Endothelial cell of hepatic sinusoid (primary cell): ENCODE measurements around the gene HEG1.

ENCODE experiments used
- in situ Hi-C: cut with HindIII; loops from 2 replicates; pipeline ENCODE4 v1.10.0; 2017; ENCODE audit warnings: low sequenced_read_pairs

Gene HEG1

DNA sequence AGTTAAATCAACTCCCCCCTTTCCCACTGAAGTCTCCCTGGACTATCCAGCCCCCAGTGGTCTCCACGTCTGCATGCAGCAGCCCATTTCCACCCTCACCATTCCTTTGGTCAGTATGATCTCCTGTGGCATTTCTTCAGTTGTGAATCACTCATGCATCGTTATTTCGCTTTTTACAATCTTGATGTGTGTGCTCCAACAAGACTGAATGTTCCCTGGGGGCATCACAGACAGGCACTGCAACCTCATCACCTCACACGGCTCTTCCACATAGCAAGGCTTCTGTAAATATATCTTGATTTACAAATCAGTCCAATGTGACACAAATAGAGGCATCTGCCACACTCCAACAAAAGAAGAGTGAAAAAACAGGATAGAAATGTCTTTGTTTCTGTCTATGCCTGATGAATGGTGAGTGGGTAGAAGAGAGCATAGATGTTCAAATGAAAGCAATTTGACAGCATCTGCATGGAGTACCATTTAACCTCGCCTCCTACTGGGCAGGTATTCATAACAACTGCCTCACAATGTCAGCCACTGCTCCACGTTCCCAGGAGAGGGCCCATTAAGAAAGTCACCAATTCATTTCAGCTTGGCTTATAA is 5.2 kb downstream of the HEG1 start:
- in situ Hi-C loops, result no loop called here

- in situ Hi-C loops, result no loop called here
Observed at GRCh38 chr3:125048282-125048681, 7.5 kb downstream of the HEG1 start.

GRCh38 chr3:125045965-125046364 is 9.8 kb downstream of the HEG1 start:
- in situ Hi-C loops, result no loop called here

DNA sequence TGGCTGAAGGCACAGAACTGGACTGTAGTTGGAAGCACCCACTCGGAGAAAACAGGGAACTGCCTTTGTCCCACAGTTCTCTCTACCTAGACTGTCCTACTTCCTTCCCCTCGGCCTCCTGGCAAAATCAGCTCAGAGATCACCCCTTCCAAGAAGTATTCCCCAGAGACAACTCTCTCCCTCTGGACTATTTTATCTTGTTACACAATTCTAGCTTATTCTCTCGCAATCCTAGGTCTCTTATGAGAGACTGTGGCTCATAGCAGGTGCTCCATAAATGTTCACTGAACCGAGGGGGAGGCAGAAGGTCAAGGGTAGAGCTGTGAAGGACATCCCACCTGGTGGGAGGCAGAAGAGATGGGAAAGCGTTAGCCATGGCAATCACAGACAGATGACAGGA is 10.6 kb downstream of the HEG1 start:
- in situ Hi-C loops, result no loop called here

GRCh38 chr3:125043599-125044151 is 12.1 kb downstream of the HEG1 start:
- in situ Hi-C loops, result no loop called here

GRCh38 chr3:125042725-125043406 is 12.9 kb downstream of the HEG1 start:
- in situ Hi-C loops, result no loop called here

GRCh38 chr3:125039131-125040100 is 16.4 kb downstream of the HEG1 start:
- in situ Hi-C loops, result no loop called here

GRCh38 chr3:125037498-125038150 is 18.2 kb downstream of the HEG1 start:
- in situ Hi-C loops, result no loop called here

GRCh38 chr3:125035217-125035616 is 20.6 kb downstream of the HEG1 start:
- in situ Hi-C loops, result no loop called here

- in situ Hi-C loops, result no loop called here
Observed at GRCh38 chr3:125033616-125034015, 22.2 kb downstream of the HEG1 start.

- in situ Hi-C loops, result no loop called here
Observed at GRCh38 chr3:125033135-125033534, 22.7 kb downstream of the HEG1 start.

DNA sequence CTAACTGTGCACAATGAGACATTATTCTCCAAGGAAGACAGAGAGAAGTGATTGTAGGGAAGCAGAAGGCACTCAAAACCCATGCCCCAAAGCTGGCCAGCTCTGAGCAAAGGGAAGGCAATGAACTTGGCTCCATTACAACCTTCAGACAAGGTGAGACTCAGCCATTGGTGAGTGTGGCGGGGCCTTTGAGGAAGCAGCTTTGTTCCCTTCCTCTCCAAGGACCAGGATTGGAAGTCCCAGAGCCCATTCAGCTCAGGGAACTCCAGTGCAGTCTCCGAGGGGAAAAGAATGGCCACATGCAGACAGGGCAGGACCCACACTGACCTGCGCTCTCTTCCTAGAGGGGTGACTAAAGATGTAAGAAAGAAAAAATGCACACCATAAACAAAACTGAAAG is 23.1 kb downstream of the HEG1 start:
- in situ Hi-C loops, result no loop called here

DNA sequence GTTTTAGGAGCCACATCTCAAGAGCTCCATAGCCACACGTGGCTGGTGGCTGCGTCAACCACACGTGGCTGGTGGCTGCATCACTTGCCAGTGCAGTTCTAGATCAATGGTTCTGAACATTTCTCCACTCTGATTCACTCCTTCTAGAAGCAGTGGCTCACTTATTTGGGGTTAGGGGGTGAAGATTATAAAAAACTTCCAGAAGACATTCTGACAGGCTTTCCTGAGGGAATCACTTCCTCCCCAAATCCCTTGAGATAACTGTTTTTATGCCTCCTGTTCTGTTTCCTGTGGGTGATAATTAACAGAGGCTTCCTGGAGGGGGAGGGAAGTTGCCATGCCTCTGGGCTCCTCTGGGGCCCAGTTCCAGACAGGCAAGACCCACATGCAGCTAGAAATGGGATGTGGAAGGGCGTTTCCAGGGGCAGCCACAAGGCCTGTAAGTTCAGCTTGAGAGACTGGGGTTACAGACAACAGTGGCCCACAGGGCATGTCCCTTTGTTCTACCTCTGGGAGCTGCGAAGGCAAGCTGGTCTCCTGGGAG is 23.6 kb downstream of the HEG1 start:
- in situ Hi-C loops, result no loop called here

- in situ Hi-C loops, result no loop called here
Observed at GRCh38 chr3:125031544-125031943, 24.3 kb downstream of the HEG1 start.

GRCh38 chr3:125028657-125029056 is 27.1 kb downstream of the HEG1 start:
- in situ Hi-C loops, result no loop called here

- in situ Hi-C loops, result no loop called here
Observed at GRCh38 chr3:125025642-125026041, 30.2 kb downstream of the HEG1 start.

- in situ Hi-C loops, result no loop called here
Observed at GRCh38 chr3:125024817-125025216, 31.0 kb downstream of the HEG1 start.

- in situ Hi-C loops, result no loop called here
Observed at GRCh38 chr3:125023833-125024555, 31.8 kb downstream of the HEG1 start.

- in situ Hi-C loops, result no loop called here
Observed at GRCh38 chr3:125022206-125022605, 33.6 kb downstream of the HEG1 start.

DNA sequence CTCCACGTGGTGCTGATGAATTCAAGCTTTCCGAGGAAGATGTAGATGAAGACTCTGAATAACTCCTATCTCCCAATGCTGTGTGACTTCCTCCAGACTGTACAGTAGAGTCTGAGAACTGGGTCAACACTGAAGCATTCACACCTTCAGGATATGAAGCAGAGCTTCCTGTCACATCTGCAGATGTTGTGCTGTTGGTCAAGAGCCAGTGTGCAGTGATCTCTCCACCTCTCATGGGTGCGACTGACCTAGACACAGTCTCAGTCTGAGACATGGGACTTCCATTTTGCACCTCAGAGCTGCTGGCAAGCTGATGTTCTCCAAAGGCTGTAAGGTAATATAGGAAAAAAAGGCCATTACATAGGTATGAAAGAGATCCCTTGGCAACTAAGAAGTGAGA is 36.5 kb downstream of the HEG1 start:
- in situ Hi-C loops, result loop anchor here (5.0 kb wide), 1 partner anchor 98 kb away; no protein-coding TSS in a partner anchor
